Keratinocyte (primary cell): ENCODE data around the gene S100A12. TPM values are rescaled to one million over a fixed set of nuclear protein-coding genes. Genes with fewer than 3 reads are reported as not detected.

Experiments used
- DNase-seq: peaks from one replicate; pipeline ENCODE4 v3.0.0-alpha.2; 2011; ENCODE audit warnings: low read depth, missing footprints, low spot score
- FAIRE-seq: peaks from 2 replicates; lab custom pipeline; 2011; peaks lifted over from hg19 to GRCh38; lab: Jason Lieb, UNC
- H2AFZ ChIP-seq: 2 replicates; pipeline ENCODE4 v1.6.0; 2012; ENCODE audit warnings: low read length, control low read depth, inconsistent platforms; ENCODE audit not compliant: control insufficient read depth
- H3K27ac ChIP-seq: 2 replicates; pipeline ENCODE4 v1.5.1; 2011; ENCODE audit warnings: low read length; ENCODE audit not compliant: control insufficient read depth, insufficient read depth
- H3K27me3 ChIP-seq: 3 replicates; pipeline ENCODE4 v1.6.0; 2011; ENCODE audit warnings: low read length; ENCODE audit not compliant: control insufficient read depth, insufficient read depth; ENCODE audit errors: extremely low read depth
- H3K36me3 ChIP-seq, 2 experiments: 2 replicates in 1 of 2; 3 replicates in 1 of 2; pipeline ENCODE4 v1.5.1; 2011; ENCODE audit warnings: low read length in 2 of 2, mild to moderate bottlenecking in 1 of 2; ENCODE audit not compliant: control insufficient read depth in 2 of 2, insufficient read depth in 2 of 2; ENCODE audit errors: extremely low read depth in 1 of 2
- H3K4me1 ChIP-seq: 3 replicates; pipeline ENCODE4 v1.5.1; 2011; ENCODE audit warnings: low read length; ENCODE audit not compliant: control insufficient read depth, insufficient read depth; ENCODE audit errors: extremely low read depth
- H3K4me2 ChIP-seq: 3 replicates; pipeline ENCODE4 v1.6.0; 2011; ENCODE audit warnings: low read depth, low read length; ENCODE audit not compliant: control insufficient read depth, insufficient read depth; ENCODE audit errors: extremely low read depth
- H3K4me3 ChIP-seq, 3 experiments: fragments of 200-600 bp in 1 of 3; sonication (generic) in 1 of 3; 2 replicates in 2 of 3; 3 replicates in 1 of 3; pipeline ENCODE4 v1.5.1; 2011 to 2016; ENCODE audit warnings: low read length in 3 of 3, mild to moderate bottlenecking in 3 of 3, control low read depth in 2 of 3, inconsistent platforms in 1 of 3, low read depth in 1 of 3, mixed read lengths in 1 of 3, mixed run types in 1 of 3, moderate library complexity in 1 of 3; ENCODE audit not compliant: control insufficient read depth in 2 of 3, insufficient read depth in 2 of 3; ENCODE audit errors: extremely low read depth in 1 of 3
- H3K79me2 ChIP-seq: 2 replicates; pipeline ENCODE4 v1.6.0; 2012; ENCODE audit warnings: low read length; ENCODE audit not compliant: control insufficient read depth, insufficient read depth
- H3K9ac ChIP-seq: 3 replicates; pipeline ENCODE4 v1.6.0; 2011; ENCODE audit warnings: low read length; ENCODE audit not compliant: control insufficient read depth, insufficient read depth; ENCODE audit errors: extremely low read depth
- H3K9me1 ChIP-seq: 3 replicates; pipeline ENCODE4 v1.6.0; 2011; ENCODE audit warnings: low read length; ENCODE audit not compliant: control insufficient read depth, insufficient read depth; ENCODE audit errors: extremely low read depth
- H3K9me3 ChIP-seq: 2 replicates; pipeline ENCODE4 v1.5.1; 2012; ENCODE audit warnings: low read depth, low read length; ENCODE audit not compliant: control insufficient read depth
- H4K20me1 ChIP-seq: 3 replicates; pipeline ENCODE4 v1.6.0; 2011; ENCODE audit warnings: low read length; ENCODE audit not compliant: control insufficient read depth, insufficient read depth; ENCODE audit errors: extremely low read depth
- CTCF ChIP-seq, 3 experiments: IDR thresholded peaks in 1 of 3; conservative IDR thresholded peaks in 1 of 3; optimal IDR thresholded peaks in 1 of 3; 2 replicates in 2 of 3; 3 replicates in 1 of 3; pipeline versions ENCODE3 to v1.5.1; 2011; ENCODE audit warnings: low read length in 3 of 3, mild to moderate bottlenecking in 3 of 3, moderate library complexity in 2 of 3, control low read depth in 1 of 3, inconsistent platforms in 1 of 3; ENCODE audit not compliant: insufficient read depth in 2 of 3; ENCODE audit errors: extremely low read depth in 1 of 3
- EZH2 ChIP-seq: IDR thresholded peaks from one replicate; pipeline ENCODE4 v1.6.1; 2012; ENCODE audit warnings: inconsistent platforms, mild to moderate bottlenecking, low read length, moderate library complexity
- dilution Hi-C: fragments of 300-500 bp; cut with MboI; formaldehyde crosslinking; loops from one replicate; pipeline ENCODE4 v1.7.0; 2020; ENCODE audit warnings: low sequenced_read_pairs; ENCODE audit not compliant: extremely low pct_ligation_motif_present
- polyA plus RNA-seq, 5 experiments: library from polyadenylated mRNA; depleted of rRNA in 3 of 5; stranded (reverse) in 3 of 5; stranded (forward) in 1 of 5; unstranded in 1 of 5; fragments of >200 nt; gene quantifications; 1 replicate in 1 of 5; 2 replicates in 3 of 5; 3 replicates in 1 of 5; pipeline versions ENCODE4 v1.2.1 to v1.2.3, GENCODE V29; 2011 to 2012; ENCODE audit warnings: missing spikeins in 2 of 5, low read depth in 1 of 5, low replicate concordance in 1 of 5

S100A12 gene
- polyA plus RNA-seq, 1 donor (not counting 4 experiments of a cell fraction or from before 2014, with no cell fraction given) = 1.5 TPM

- Histone ChIP-seq H3K9ac (no peak overlapping the region), H3K4me3 (no peak overlapping the region), H3K4me1 (peaks cover 28% of the 10 kb centered on the region), H3K9me1 (no peaks in the 10 kb centered on the region), H4K20me1 (no peaks in the 10 kb centered on the region), H2AFZ (no peak overlapping the region), H3K27ac (no peak overlapping the region), H3K4me2 (no peak overlapping the region), H3K36me3 (no peaks in the 10 kb centered on the region), H3K79me2 (no peaks in the 10 kb centered on the region), H3K27me3 (no peaks in the 10 kb centered on the region), H3K9me3 (peaks cover 3% of the 10 kb centered on the region)
- dilution Hi-C loops = no loop called here
- TF ChIP-seq EZH2 (no peak), CTCF (optimal IDR thresholded peaks at IDR 0.05 in 1 of 3, IDR thresholded peaks at IDR 0.05 in 1 of 3, conservative IDR thresholded peaks at IDR 0.05 in 1 of 3; ENCODE audit: extremely low read depth in 1 of 3, insufficient read depth in 2 of 3, low read length in 3 of 3) (no peak)
- DNase-seq = no peak
- FAIRE-seq = no peak
These were observed 5.3 kb upstream of the S100A12 start for GRCh38 chr1:153380711-153381110.

- Histone ChIP-seq H4K20me1 (no peaks in the 10 kb centered on the region), H3K4me2 (no peak overlapping the region), H3K9ac (no peak overlapping the region), H3K27ac (no peak overlapping the region), H3K36me3 (no peaks in the 10 kb centered on the region), H3K4me3 (no peak overlapping the region), H3K27me3 (no peaks in the 10 kb centered on the region), H3K4me1 (peaks cover 23% of the 10 kb centered on the region), H3K9me3 (peaks cover 3% of the 10 kb centered on the region), H2AFZ (no peak overlapping the region), H3K79me2 (no peaks in the 10 kb centered on the region), H3K9me1 (no peaks in the 10 kb centered on the region)
- TF ChIP-seq CTCF (optimal IDR thresholded peaks at IDR 0.05 in 1 of 3, IDR thresholded peaks at IDR 0.05 in 1 of 3, conservative IDR thresholded peaks at IDR 0.05 in 1 of 3; ENCODE audit: extremely low read depth in 1 of 3, insufficient read depth in 2 of 3, low read length in 3 of 3) = no peak
- TF ChIP-seq EZH2 = no peak
- FAIRE-seq (no peak), DNase-seq (no peak)
- dilution Hi-C loops = no loop called here
These were observed 4.2 kb upstream of the S100A12 start for GRCh38 chr1:153379591-153379990.
